B cell (primary cell): ENCODE measurements around the gene PLXNA1. TPM values are rescaled to one million over a fixed set of nuclear protein-coding genes. Genes with fewer than 3 reads are reported as not detected.

ENCODE experiments used
- ATAC-seq: fragments of 200-7000 bp; cut with Tn5 transposase; one replicate; pipeline ENCODE4 v1.10.0; 2021; ENCODE audit warnings: low read depth, mild to moderate bottlenecking, moderate number of reproducible peaks, moderate library complexity
- CTCF ChIA-PET: fragments of 350-600 bp; sonication (Branson Sonifier 250); formaldehyde crosslinking; loops from one replicate; lab custom pipeline; 2021; ENCODE audit warnings: antibody characterized with exemption, inconsistent platforms; lab: Charles Lee
- POLR2A ChIA-PET: fragments of 350-600 bp; sonication (Branson Sonifier 250); formaldehyde crosslinking; loops from one replicate; lab custom pipeline; 2021; ENCODE audit warnings: antibody characterized with exemption; lab: Charles Lee
- DNase-seq: peaks from one replicate; pipeline ENCODE4 v3.0.0; 2013
- H2AFZ ChIP-seq: 2 replicates; pipeline ENCODE4 v1.6.1; 2012; ENCODE audit warnings: mild to moderate bottlenecking, low read depth, low read length; ENCODE audit not compliant: insufficient read depth, poor library complexity, severe bottlenecking
- H3K27ac ChIP-seq, 2 donors: 1 replicate in 1 of 2; 2 replicates in 1 of 2; pipeline ENCODE4 v1.5.1; 2012 to 2013; ENCODE audit warnings: low read length in 2 of 2, mild to moderate bottlenecking in 2 of 2, moderate library complexity in 1 of 2
- H3K27me3 ChIP-seq, 4 experiments: fragments of 200-600 bp in 1 of 4; sonication (generic) in 1 of 4; replicated peaks in 1 of 4; 1 replicate in 2 of 4; 2 replicates in 2 of 4; pipeline versions ENCODE4 v1.6.1 to v1.7.0; 2013 to 2016; ENCODE audit warnings: low read length in 3 of 4, mild to moderate bottlenecking in 2 of 4, mixed read lengths in 1 of 4, moderate library complexity in 1 of 4; ENCODE audit not compliant: insufficient read depth in 4 of 4, control insufficient read depth in 3 of 4; ENCODE audit errors: control extremely low read depth in 1 of 4
- H3K36me3 ChIP-seq, 2 experiments: replicated peaks in 1 of 2; 1 replicate in 1 of 2; 2 replicates in 1 of 2; pipeline versions ENCODE4 v1.6.1 to v1.7.1; 2013; ENCODE audit warnings: low read length in 1 of 2; ENCODE audit not compliant: insufficient read depth in 2 of 2, control insufficient read depth in 1 of 2; ENCODE audit errors: control extremely low read depth in 1 of 2, extremely low read depth in 1 of 2
- H3K4me1 ChIP-seq, 2 donors: fragments of 200-600 bp in 1 of 2; sonication (generic) in 1 of 2; 1 replicate in 1 of 2; 2 replicates in 1 of 2; pipeline versions ENCODE4 v1.5.1 to v1.6.1; 2013 to 2017; ENCODE audit warnings: low read length in 2 of 2; ENCODE audit not compliant: control insufficient read depth in 2 of 2, insufficient read depth in 2 of 2
- H3K4me2 ChIP-seq: replicated peaks from 2 replicates; pipeline ENCODE3; 2012; ENCODE audit warnings: mild to moderate bottlenecking, low read depth, low read length; ENCODE audit not compliant: poor library complexity, severe bottlenecking
- H3K4me3 ChIP-seq, 5 experiments: fragments of 200-600 bp in 1 of 5; sonication (generic) in 1 of 5; 1 replicate in 3 of 5; 2 replicates in 2 of 5; pipeline versions ENCODE4 v1.5.1 to v1.7.0; 2011 to 2016; ENCODE audit warnings: low read length in 4 of 5, mild to moderate bottlenecking in 4 of 5, low read depth in 2 of 5, control low read depth in 1 of 5, moderate library complexity in 1 of 5; ENCODE audit not compliant: insufficient read depth in 1 of 5; ENCODE audit errors: control extremely low read depth in 1 of 5, extremely low read depth in 1 of 5
- H3K79me2 ChIP-seq: fragments of 200-600 bp; sonication (generic); one replicate; pipeline ENCODE4 v1.6.0; 2016; ENCODE audit warnings: low read length; ENCODE audit not compliant: control insufficient read depth, insufficient read depth
- H3K9ac ChIP-seq: fragments of 200-600 bp; sonication (generic); 2 replicates; pipeline ENCODE4 v1.6.1; 2017; ENCODE audit warnings: mild to moderate bottlenecking, low read length, moderate library complexity
- H3K9me3 ChIP-seq, 3 donors: one replicate each; pipeline versions ENCODE4 v1.6.1 to v1.7.1; 2013; ENCODE audit warnings: low read length in 2 of 3; ENCODE audit not compliant: control insufficient read depth in 2 of 3, insufficient read depth in 1 of 3; ENCODE audit errors: control extremely low read depth in 1 of 3
- H4K20me1 ChIP-seq: 2 replicates; pipeline ENCODE4 v1.6.0; 2012; ENCODE audit warnings: mild to moderate bottlenecking, low read length; ENCODE audit not compliant: insufficient read depth, control insufficient read depth, poor library complexity, severe bottlenecking
- H3K27ac Mint-ChIP-seq: one replicate; pipeline ENCODE4 v1.8.0; 2021; ENCODE audit warnings: mixed read lengths
- H3K27me3 Mint-ChIP-seq: one replicate; pipeline ENCODE4 v1.8.0; 2021; ENCODE audit warnings: mixed read lengths
- H3K4me1 Mint-ChIP-seq: one replicate; pipeline ENCODE4 v1.8.0; 2021; ENCODE audit warnings: mixed read lengths
- H3K4me3 Mint-ChIP-seq: one replicate; pipeline ENCODE4 v1.8.0; 2021; ENCODE audit warnings: mixed read lengths
- H3K9me3 Mint-ChIP-seq: one replicate; pipeline ENCODE4 v1.8.0; 2022; ENCODE audit warnings: mixed read lengths; ENCODE audit not compliant: insufficient read depth
- WGBS: methylation state at CpG from one replicate; pipeline ENCODE4 v1.1.5; 2013; ENCODE audit warnings: missing lambda C conversion rate; ENCODE audit not compliant: insufficient coverage; 5-methylcytosine and 5-hydroxymethylcytosine counted together
- intact Hi-C: fragments of 100-400 bp; cut with micrococcal nuclease; formaldehyde crosslinking; loops from one replicate; pipeline ENCODE4 v1.10.0; 2022
- polyA plus RNA-seq: library from polyadenylated mRNA; depleted of rRNA; stranded (reverse); fragments of >200 nt; gene quantifications from 2 replicates; pipeline ENCODE4 v1.2.3, GENCODE V29; 2012
- total RNA-seq, 2 donors: library from RNA; stranded (reverse); fragments of 120-200 nt in 1 of 2; gene quantifications; 1 replicate in 1 of 2; 2 replicates in 1 of 2; pipeline versions ENCODE4 v1.2.3 to v1.2.4, GENCODE V29; 2013 to 2022
- TF ChIP-seq, protein P1 (sequence below): fragments of 200-600 bp; IDR thresholded peaks from one replicate; pipeline ENCODE4 v1.8.0; 2022; ENCODE audit warnings: antibody characterized with exemption, mild to moderate bottlenecking

Gene PLXNA1
- total and polyA plus RNA-seq, 2 donors (not counting 1 experiment from before 2014, with no cell fraction given): 6.7 to 22.3 TPM

DNA sequence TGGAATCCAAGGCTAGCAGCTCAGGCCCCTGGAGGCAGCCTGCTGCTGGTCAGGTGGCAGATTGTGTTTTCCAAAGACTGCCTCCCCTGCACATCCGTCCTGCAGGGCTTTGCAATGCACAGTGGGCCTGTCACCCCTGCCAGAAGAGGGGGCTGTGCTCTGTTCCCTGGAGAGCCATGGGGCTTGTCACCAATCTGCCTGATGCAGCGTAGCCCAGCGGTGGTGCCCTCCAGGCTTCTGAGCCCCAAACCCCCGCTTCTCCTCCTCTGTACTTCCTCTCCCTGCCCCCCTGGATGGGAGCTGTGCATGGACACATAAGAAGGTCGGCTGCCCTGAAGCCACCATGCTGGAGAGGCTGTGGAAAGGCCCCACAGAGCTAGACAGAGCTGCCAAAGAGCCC, 10.0 kb upstream of the PLXNA1 start:
- ChIA-PET CTCF (interaction anchor here (3.2 kb wide), 1 partner anchor 9 kb away, joined by 10 read pairs; the partner anchor contains the start of gene PLXNA1), POLR2A (no interaction called here)
- peaks cover 0 to 16% (median 0%) of the 10 kb centered on the region in 4 experiments for H3K27me3 ChIP-seq
- Mint-ChIP-seq H3K4me3 (no peak overlapping the region), H3K4me1 (peaks cover 18% of the 10 kb centered on the region), H3K27me3 (peaks cover 34% of the 10 kb centered on the region), H3K27ac (no peak overlapping the region), H3K9me3 (peaks cover 7% of the 10 kb centered on the region)
- no peaks in the 10 kb centered on the region for H3K36me3 ChIP-seq
- DNase-seq (no peak), ATAC-seq (no peak)
- TF ChIP-seq, protein P1, sequence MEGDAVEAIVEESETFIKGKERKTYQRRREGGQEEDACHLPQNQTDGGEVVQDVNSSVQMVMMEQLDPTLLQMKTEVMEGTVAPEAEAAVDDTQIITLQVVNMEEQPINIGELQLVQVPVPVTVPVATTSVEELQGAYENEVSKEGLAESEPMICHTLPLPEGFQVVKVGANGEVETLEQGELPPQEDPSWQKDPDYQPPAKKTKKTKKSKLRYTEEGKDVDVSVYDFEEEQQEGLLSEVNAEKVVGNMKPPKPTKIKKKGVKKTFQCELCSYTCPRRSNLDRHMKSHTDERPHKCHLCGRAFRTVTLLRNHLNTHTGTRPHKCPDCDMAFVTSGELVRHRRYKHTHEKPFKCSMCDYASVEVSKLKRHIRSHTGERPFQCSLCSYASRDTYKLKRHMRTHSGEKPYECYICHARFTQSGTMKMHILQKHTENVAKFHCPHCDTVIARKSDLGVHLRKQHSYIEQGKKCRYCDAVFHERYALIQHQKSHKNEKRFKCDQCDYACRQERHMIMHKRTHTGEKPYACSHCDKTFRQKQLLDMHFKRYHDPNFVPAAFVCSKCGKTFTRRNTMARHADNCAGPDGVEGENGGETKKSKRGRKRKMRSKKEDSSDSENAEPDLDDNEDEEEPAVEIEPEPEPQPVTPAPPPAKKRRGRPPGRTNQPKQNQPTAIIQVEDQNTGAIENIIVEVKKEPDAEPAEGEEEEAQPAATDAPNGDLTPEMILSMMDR: no peak
- no peak overlapping the region for H3K9ac ChIP-seq
- H4K20me1 ChIP-seq: no peaks in the 10 kb centered on the region
- peaks cover 3 to 4% of the 10 kb centered on the region in 2 donors for H3K4me1 ChIP-seq
- H3K27ac ChIP-seq: no peak overlapping the region
- no peak overlapping the region for H2AFZ ChIP-seq
- H3K79me2 ChIP-seq: no peaks in the 10 kb centered on the region
- no peak overlapping the region for H3K4me3 ChIP-seq
- WGBS: 90% methylated on average over 4 of the region's 5 CpGs
- H3K4me2 ChIP-seq: no peak overlapping the region
- intact Hi-C loops: loop anchor here (2.0 kb wide), 1 partner anchor 18 kb away; no protein-coding TSS in a partner anchor
- peaks cover 2 to 23% (median 18%) of the 10 kb centered on the region in 3 donors for H3K9me3 ChIP-seq

DNA sequence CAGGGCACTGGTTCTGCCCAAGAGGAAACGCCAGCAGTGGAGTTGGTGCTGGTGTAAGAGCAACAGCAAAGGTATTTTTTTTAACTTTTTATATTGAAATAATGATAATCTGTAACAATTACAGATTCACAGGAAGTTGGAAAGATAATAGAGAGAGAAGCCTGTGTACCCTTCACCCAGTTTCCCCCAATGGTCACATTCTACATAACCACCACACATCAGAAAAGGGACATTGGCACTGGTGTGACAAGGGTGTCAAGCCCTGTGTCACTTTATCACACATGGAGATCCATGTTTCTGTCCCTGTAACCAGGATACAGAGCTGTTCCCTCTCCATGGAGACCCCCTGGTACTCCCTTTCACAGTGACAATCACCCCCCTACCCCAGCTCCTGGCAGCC, 9.1 kb upstream of the PLXNA1 start:
- Histone ChIP-seq H4K20me1 (no peaks in the 10 kb centered on the region), H3K27me3 (peaks cover 0 to 19% (median under 1%) of the 10 kb centered on the region in 4 experiments), H3K4me3 (no peak overlapping the region), H3K9ac (no peak overlapping the region), H3K4me1 (peaks cover 3 to 4% of the 10 kb centered on the region in 2 donors), H3K9me3 (peaks cover 2 to 23% (median 18%) of the 10 kb centered on the region in 3 donors), H2AFZ (no peak overlapping the region), H3K36me3 (no peaks in the 10 kb centered on the region), H3K27ac (no peak overlapping the region), H3K4me2 (no peak overlapping the region), H3K79me2 (no peaks in the 10 kb centered on the region)
- TF ChIP-seq, protein P1: no peak
- intact Hi-C loops: loop anchor here (2.0 kb wide), 1 partner anchor 19 kb away; no protein-coding TSS in a partner anchor
- ATAC-seq (no peak), DNase-seq (no peak)
- ChIA-PET POLR2A (no interaction called here), CTCF (interaction anchor here (3.2 kb wide), 1 partner anchor 8 kb away, joined by 10 read pairs; the partner anchor contains the start of gene PLXNA1)
- no peak overlapping the region for H3K27ac Mint-ChIP-seq
- H3K9me3 Mint-ChIP-seq: peaks cover 7% of the 10 kb centered on the region
- no peak overlapping the region for H3K4me3 Mint-ChIP-seq
- no CpG with 5 or more reads among the region's 1 CpG for WGBS
- H3K4me1 Mint-ChIP-seq: peaks cover 18% of the 10 kb centered on the region
- H3K27me3 Mint-ChIP-seq: peaks cover 41% of the 10 kb centered on the region
